Omental fat pad (tissue), 4 donors: ENCODE data around the gene PIGC. TPM values are rescaled to one million over a fixed set of nuclear protein-coding genes. Genes with fewer than 3 reads are reported as not detected.
"Not testable (repeated sequence)": the region's sequence is repeated elsewhere in the genome, so short reads cannot be mapped to it uniquely, and the experiment has no call there.

Experiments
- ATAC-seq: fragments of 150-250 bp; one replicate; pipeline ENCODE4 v1.9.1; 2016; ENCODE audit warnings: mild to moderate bottlenecking, moderate library complexity; ENCODE audit not compliant: low FRiP score
- DNase-seq: peaks from one replicate; pipeline ENCODE4 v3.0.0-alpha.2; 2019; ENCODE audit warnings: low spot score
- total RNA-seq, 4 donors: library from RNA; depleted of rRNA; stranded (reverse); fragments of >200 nt; gene quantifications; one replicate each; pipeline ENCODE4 v1.1.0, GENCODE V29; 2016
- TF ChIP-seq, protein P1 (sequence below), 3 donors: fragments of 450-650 bp; IDR thresholded peaks; one replicate each; pipeline ENCODE4 v1.5.1; 2016 to 2017; ENCODE audit warnings: antibody characterized with exemption in 3 of 3, mild to moderate bottlenecking in 3 of 3, moderate library complexity in 2 of 3

PIGC gene
- total RNA-seq, 4 donors from 2014 or later: 12.6 to 20.2 (median 19.5) TPM

DNA sequence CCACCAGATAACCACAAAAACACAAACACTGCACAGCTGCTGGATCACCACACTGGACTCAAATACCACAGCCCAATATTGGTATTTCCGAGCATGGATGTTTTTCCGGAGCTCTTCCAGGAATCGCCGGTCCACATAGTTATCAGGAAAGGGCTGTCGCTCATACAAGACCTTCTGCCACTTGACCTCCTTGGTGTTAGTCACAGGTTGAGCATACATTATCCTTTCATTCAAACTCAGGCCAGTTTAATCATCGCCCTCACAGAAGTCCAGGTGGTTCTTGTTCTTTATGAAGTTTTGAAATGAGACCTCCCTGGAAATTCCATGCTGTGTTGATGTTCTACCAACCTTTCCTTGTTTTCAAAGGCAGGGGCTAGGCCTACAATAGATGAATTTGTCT, 1.5 kb downstream of the PIGC start:
- TF ChIP-seq, protein P1, sequence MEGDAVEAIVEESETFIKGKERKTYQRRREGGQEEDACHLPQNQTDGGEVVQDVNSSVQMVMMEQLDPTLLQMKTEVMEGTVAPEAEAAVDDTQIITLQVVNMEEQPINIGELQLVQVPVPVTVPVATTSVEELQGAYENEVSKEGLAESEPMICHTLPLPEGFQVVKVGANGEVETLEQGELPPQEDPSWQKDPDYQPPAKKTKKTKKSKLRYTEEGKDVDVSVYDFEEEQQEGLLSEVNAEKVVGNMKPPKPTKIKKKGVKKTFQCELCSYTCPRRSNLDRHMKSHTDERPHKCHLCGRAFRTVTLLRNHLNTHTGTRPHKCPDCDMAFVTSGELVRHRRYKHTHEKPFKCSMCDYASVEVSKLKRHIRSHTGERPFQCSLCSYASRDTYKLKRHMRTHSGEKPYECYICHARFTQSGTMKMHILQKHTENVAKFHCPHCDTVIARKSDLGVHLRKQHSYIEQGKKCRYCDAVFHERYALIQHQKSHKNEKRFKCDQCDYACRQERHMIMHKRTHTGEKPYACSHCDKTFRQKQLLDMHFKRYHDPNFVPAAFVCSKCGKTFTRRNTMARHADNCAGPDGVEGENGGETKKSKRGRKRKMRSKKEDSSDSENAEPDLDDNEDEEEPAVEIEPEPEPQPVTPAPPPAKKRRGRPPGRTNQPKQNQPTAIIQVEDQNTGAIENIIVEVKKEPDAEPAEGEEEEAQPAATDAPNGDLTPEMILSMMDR (IDR thresholded peaks at IDR 0.05): no peak
- ATAC-seq (no peak), DNase-seq (no peak)

DNA sequence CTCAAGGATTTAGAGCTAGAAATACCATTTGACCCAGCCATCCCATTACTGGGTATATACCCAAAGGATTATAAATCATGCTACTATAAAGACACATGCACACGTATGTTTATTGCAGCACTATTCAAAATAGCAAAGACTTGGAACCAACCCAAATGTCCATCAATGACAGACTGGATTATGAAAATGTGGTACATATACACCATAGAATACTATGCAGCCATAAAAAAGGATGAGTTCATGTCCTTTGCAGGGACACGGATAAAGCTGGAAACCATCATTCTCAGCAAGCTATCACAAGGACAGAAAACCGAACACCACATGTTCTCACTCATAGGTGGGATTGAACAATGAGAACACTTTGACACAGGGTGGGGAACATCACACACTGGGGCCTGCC, 6.7 kb downstream of the PIGC start:
- not testable (repeated sequence) for ATAC-seq, DNase-seq

DNA sequence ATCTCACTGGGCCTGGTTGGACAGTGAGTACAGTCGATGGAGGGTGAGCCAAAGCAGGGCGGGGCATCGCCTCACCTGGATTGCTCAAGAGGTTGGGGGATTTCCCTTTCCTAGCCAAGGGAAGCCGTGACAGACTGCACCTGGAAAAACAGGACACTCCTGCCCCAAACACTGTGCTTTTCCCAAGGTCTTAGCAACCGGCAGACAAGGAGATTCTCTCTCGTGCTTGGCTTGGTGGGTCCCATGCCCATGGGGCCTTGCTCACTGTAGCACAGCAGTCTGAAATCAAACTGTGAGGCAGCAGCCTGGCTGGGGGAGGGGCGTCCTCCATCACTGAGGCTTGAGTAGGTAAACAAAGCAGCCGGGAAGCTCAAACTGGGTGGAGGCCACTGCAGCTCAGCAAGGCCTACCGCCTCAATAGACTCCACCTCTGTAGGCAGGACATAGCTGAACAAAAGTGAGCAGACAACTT, 12.1 kb downstream of the PIGC start:
- no peak for DNase-seq
- ATAC-seq: no peak
- TF ChIP-seq, protein P1 (IDR thresholded peaks at IDR 0.05): no peak

DNA sequence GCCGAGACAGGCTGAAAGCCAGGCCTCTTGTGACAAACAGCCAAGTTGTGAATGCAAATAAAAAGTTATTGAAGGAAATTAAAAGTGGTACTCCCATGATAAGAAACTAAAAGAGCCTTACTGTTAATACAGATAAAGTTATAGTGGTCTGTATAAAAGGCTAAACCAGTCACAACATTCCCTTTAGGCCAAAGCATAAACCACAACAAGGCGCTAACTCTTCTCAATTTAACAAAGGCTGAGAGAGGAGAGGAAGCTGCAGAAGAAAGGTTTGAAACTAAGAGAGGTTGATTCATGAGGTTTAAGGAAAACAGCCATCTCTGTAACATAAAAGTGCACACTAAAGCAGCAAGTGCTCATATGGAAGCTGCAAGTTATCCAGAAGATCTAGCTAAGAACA, 12.7 kb downstream of the PIGC start:
- DNase-seq: no peak
- TF ChIP-seq, protein P1 (IDR thresholded peaks at IDR 0.05): no peak
- no peak for ATAC-seq

DNA sequence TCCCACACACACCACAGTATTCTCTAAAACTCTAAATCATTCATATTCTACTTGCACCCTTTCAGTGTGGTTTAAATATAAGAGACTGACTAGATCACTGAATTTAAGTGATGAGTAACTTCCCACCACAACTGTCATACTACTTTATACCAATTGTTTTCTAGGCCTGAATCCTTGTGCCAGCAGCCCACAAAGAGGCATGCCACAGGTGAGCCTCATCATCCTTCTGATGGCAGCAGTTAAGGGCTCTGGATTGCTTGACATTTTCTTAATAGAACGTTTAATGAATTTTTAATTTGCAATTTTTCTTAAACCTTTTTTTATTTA, 13.8 kb downstream of the PIGC start:
- ATAC-seq (no peak), DNase-seq (no peak)

DNA sequence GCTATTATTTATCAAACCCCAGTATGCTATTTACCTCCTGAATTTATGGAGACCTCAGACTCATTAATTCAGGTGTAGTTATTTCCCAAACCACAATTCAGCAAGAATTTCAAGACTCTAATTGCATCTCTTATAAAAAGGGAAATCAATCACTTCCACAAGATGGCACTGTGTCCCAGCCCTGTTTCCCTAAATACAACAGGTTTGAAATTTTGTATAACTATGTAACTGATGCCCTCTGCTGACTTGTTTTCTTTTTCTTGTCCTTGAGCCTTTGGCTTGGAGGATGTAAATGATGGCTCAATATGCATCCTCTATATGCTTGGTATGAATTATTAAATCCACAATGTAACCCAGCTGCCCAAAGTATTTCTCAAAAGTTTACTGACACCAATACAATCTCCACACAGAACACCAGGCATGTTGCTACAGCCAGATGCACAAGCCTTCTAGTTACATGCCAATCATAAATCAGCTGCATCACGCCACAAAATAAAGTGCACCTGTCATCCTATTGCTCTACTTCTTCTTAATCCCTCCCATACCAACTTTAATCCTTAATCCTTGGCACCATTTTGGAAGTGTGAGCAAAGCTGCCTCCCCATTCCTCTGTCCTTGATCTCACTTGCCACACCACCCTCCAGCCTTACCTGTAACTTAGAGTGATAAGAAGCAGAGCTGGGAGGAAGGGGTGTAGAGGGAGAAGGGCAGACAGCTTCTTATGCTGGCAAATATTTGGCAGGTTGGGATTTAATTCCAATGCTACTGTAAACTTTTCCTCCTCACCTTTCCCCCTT, 14.3 kb downstream of the PIGC start:
- no peak for DNase-seq
- TF ChIP-seq, protein P1 (IDR thresholded peaks at IDR 0.05): no peak
- no peak for ATAC-seq

More for the DNA sequence above, 13.8 kb downstream of the PIGC start:
- TF ChIP-seq, protein P1 (IDR thresholded peaks at IDR 0.05): no peak

DNA sequence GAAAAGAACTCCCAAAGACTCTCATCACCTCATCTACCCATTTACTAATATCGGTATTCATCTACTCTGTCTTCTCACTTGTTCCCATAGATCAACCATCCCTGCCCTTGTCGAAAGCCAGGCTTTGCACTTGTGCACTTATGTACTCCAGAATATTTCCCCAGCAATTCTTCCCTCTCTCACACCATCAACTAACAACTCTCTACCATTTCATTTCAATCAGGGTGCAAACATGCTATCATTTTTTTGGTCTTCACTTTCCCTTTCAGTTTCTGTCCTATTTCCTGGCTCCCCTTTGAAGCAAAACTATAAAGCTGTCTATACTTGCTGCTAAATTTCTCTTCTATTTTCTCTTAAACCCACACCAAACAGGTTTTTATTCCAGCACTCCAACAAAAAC, 16.7 kb downstream of the PIGC start:
- TF ChIP-seq, protein P1 (IDR thresholded peaks at IDR 0.05): no peak
- ATAC-seq (no peak), DNase-seq (no peak)
